COLO829 (cell line): ENCODE results near the gene SYNGR2.

ENCODE experiments used
- DNase-seq: peaks from one replicate; pipeline ENCODE4 v3.0.0; 2012; ENCODE audit warnings: low spot score

Gene SYNGR2

GRCh38 chr17:78204387-78205123 lies 36.2 kb downstream of the SYNGR2 start:
- DNase-seq, result no peak

DNA sequence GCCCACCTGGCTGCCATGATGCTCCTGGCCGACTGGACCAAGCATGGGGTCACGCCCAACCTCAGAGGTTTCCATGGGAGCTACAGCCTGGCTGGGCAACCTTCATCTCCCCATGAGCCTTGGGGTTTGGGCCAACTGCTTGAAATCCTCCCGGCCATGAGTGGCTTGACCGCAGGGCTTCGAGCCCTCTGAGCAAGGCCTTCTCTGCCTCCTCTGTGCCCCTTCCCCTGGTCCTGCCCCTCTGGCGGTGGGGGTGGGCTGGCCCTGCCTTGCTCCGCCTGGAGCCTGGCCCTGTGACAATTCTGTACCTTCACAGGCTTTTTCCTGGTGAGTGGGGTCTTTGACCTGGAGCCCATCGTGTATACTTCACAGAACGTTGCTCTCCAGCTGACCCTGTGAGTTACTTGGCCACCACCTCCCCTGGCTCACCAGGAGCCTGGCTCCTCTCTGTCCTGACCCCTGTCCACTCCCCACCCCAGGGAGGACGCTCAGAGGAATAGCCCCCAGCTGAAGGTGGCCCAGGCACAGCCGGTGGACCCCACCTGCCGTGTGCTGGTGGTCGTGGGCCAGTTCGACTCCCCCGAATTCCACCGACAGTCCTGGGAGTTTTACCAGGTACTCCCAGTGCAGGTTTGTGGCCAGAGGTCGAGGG lies 36.9 kb downstream of the SYNGR2 start:
- no peak for DNase-seq

- DNase-seq, result no peak
These were observed 37.9 kb downstream of the SYNGR2 start for GRCh38 chr17:78206298-78206697.

- DNase-seq, result no peak
These were observed 40.1 kb downstream of the SYNGR2 start for GRCh38 chr17:78208486-78208885.

- DNase-seq, result no peak
These were observed 41.7 kb downstream of the SYNGR2 start for GRCh38 chr17:78210111-78210510.

GRCh38 chr17:78211032-78211431 lies 42.7 kb downstream of the SYNGR2 start:
- DNase-seq, result no peak

GRCh38 chr17:78214016-78214705 lies 45.8 kb downstream of the SYNGR2 start, which contains the start of gene BIRC5:
Gene BIRC5, plus strand, starts transcription at chr17:78214253. Its CDS starts 64 bp downstream, at chr17:78214317.
- peak; percentile 90 for DNase-seq

- no peak for DNase-seq
These were observed 46.3 kb downstream of the SYNGR2 start for GRCh38 chr17:78214706-78215061.

- DNase-seq, result no peak
These were observed 51.2 kb downstream of the SYNGR2 start for GRCh38 chr17:78219396-78220150.
